IPS-15b (cell line): ENCODE results near the gene ZNF408.
"Not testable (repeated sequence)": the region's sequence is repeated elsewhere in the genome, so short reads cannot be mapped to it uniquely, and the experiment has no call there.

Source experiments
- H3K27me3 ChIP-seq: one replicate; pipeline ENCODE4 v1.6.1; 2013; ENCODE audit warnings: low read length; ENCODE audit not compliant: control insufficient read depth, insufficient read depth
- H3K36me3 ChIP-seq: one replicate; pipeline ENCODE4 v1.6.1; 2013; ENCODE audit warnings: low read length; ENCODE audit not compliant: control insufficient read depth, insufficient read depth
- H3K4me1 ChIP-seq: one replicate; pipeline ENCODE4 v1.6.1; 2013; ENCODE audit warnings: mild to moderate bottlenecking, low read length; ENCODE audit not compliant: control insufficient read depth, insufficient read depth
- H3K4me3 ChIP-seq: one replicate; pipeline ENCODE4 v1.5.1; 2013; ENCODE audit warnings: low read depth, low read length
- H3K9ac ChIP-seq: one replicate; pipeline ENCODE4 v1.6.1; 2013; ENCODE audit warnings: low read depth, mild to moderate bottlenecking, low read length
- H3K9me3 ChIP-seq: one replicate; pipeline ENCODE4 v1.6.1; 2013; ENCODE audit warnings: mild to moderate bottlenecking, low read length; ENCODE audit not compliant: control insufficient read depth, insufficient read depth

Gene ZNF408

DNA sequence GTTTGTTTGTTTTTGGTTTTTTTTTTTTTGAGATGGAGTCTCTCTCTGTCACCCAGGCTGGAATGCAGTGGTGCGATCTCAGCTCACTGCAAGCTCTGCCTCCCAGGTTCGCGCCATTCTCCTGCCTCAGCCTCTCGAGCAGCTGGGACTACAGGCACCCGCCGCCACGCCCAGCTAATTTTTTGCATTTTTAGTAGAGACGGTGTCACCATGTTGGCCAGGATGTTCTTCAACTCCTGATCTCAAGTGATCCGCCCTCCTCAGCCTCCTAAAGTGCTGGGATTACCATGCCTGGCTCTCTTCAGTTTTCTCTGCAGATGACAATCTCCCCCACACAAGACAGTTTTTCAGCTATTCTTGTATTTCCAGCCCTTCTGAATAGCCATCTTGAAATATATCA, 8.5 kb downstream of the ZNF408 start:
- peaks cover 18% of the 10 kb centered on the region for H3K36me3 ChIP-seq
- not testable (repeated sequence) for H3K27me3 ChIP-seq, H3K4me3 ChIP-seq, H3K9ac ChIP-seq, H3K4me1 ChIP-seq, H3K9me3 ChIP-seq

DNA sequence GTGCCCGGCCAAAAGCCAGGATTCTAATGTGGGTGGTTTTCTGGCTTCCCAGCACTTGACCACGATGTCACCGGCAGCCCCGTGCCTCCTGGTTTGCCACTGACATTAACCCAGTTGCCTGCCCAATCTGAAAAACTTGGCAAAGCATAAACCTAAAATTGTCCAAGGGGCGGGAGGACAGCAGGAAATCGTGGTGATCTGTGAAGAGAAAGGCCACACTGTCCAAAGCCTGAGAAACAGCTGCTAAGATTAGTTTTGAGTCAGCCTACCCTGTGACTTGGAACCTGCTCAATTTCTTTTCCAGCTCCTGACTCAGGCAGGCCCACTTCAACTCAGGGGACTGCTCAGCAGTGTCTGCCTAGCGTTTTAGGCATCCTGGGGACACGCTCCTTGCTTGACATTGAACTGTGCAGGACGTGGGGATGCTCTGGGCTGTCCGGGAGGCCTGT, 10.0 kb downstream of the ZNF408 start:
- Histone ChIP-seq H3K4me1 (no peaks in the 10 kb centered on the region), H3K36me3 (peaks cover 3% of the 10 kb centered on the region), H3K27me3 (no peaks in the 10 kb centered on the region), H3K4me3 (no peak overlapping the region), H3K9ac (no peak overlapping the region), H3K9me3 (no peaks in the 10 kb centered on the region)

DNA sequence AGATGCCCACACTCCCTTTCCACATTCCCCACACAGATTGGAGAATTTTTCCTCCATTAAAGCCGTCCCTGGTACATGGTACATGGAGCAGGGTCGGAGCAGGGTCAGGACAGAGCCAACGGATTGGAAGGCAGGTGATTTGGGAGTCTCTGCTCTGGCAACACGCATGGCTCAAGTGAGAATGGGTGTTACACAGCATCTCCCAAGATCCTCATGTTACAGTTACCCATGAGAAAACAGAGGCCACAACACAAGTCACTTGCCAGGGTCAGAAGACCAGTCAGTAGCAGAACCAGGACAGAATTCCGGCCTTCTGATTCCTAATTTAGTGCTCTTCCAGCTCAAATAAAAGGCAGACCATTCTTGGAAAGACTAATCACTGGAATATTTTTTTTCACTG, 10.5 kb downstream of the ZNF408 start:
- Histone ChIP-seq H3K9ac (no peak overlapping the region), H3K4me1 (no peaks in the 10 kb centered on the region), H3K4me3 (no peak overlapping the region), H3K9me3 (no peaks in the 10 kb centered on the region), H3K36me3 (no peaks in the 10 kb centered on the region), H3K27me3 (no peaks in the 10 kb centered on the region)

GRCh38 chr11:46712874-46713576, 12.2 kb downstream of the ZNF408 start:
- Histone ChIP-seq H3K4me1 (no peaks in the 10 kb centered on the region), H3K27me3 (no peaks in the 10 kb centered on the region), H3K4me3 (no peak overlapping the region), H3K9ac (no peak overlapping the region), H3K36me3 (no peaks in the 10 kb centered on the region), H3K9me3 (no peaks in the 10 kb centered on the region)

DNA sequence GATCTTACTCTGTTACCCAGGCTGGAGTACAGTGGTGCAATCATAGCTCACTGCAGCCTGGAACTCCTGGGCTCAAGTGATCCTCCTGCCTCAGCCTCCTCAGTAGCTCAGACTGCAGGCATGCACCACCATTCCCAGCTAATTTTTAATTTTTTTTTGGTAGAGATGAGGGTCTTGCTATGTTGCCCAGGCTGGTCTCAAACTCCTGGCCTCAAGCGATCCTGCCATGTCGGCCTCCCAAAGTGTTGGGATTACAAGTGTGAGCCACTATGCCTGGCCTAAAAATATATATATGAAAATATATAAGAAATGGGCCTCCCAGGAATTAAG, 17.0 kb downstream of the ZNF408 start:
- not testable (repeated sequence) for H3K9ac ChIP-seq, H3K4me1 ChIP-seq, H3K4me3 ChIP-seq, H3K9me3 ChIP-seq, H3K36me3 ChIP-seq, H3K27me3 ChIP-seq

DNA sequence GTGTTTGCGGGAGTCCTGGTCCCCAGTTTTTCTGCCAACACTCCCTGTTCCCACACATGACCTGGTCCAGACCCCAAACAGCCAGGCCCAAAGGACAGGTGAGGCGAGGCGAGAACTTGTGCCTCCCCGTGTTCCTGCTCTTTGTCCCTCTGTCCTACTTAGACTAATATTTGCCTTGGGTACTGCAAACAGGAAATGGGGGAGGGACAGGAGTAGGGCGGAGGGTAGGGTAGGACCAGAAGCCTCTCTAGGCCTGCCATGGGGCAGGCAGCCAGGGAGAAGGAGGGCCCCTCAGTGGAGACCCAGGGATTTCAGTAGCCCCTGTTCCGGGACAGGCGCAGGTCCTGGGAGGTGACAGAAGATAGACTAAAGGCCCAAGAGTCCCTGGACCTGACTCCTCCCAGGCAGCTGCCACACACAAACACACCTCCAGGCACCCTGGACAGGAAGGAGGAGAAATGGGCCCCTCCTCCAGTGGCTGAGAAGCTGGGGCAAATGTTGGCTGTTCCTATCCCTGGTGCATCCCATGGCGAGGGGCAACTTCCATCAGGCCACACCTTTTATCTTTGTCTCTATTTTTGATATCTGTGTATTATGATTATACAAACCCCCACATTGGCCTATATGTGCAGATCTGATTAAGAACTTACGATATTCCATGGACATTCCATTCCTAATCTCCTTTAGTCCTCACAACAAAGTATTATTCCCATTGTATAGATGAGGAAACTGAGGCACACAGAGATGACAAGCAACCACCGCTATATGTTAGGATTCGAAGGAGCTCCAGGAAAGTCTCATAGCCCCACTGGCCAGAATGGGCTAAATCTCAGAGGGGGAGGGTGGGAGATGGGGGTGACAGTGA, 17.6 kb downstream of the ZNF408 start:
- Histone ChIP-seq H3K27me3 (no peaks in the 10 kb centered on the region), H3K4me1 (no peaks in the 10 kb centered on the region), H3K4me3 (no peak overlapping the region), H3K9me3 (no peaks in the 10 kb centered on the region), H3K9ac (no peak overlapping the region), H3K36me3 (no peaks in the 10 kb centered on the region)

GRCh38 chr11:46719048-46719542, 18.3 kb downstream of the ZNF408 start, which contains the start of gene F2:
Gene F2 (plus strand): TSS chr11:46719213. CDS start chr11:46719236, 23 bp downstream.
- Histone ChIP-seq H3K4me3 (no peak within 1 kb of the TSS), H3K9ac (no peak within 1 kb of the TSS), H3K4me1 (no peaks in the 10 kb centered on the region), H3K9me3 (no peaks in the 10 kb centered on the region), H3K36me3 (no peaks in the 10 kb centered on the region), H3K27me3 (no peaks in the 10 kb centered on the region)

DNA sequence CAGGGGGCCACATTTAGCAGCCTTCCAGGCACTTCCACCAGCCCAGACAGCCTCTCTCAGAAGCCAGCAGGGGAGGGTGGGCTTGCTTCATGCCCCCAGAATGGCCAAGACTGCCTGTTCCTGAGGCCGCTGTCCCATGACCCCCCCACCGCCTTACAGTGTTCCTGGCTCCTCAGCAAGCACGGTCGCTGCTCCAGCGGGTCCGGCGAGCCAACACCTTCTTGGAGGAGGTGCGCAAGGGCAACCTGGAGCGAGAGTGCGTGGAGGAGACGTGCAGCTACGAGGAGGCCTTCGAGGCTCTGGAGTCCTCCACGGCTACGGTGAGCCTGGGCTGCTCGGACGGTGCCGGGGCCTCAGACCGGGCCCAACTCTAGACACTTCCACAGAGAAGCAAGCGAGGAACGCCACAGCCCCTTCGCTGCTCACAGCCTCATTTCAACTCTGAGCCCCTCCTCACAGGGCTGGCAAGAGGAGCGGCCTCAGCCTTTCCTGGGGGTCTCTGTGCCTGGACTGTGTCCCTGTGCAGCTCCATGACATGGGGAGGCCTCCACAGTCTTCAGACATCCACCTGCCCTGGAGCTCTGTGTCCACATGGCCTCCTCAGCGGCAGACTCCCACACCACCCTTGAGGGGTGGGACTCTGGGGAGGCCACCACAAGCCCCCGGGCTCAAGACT, 18.9 kb downstream of the ZNF408 start:
- H3K27me3 ChIP-seq = no peaks in the 10 kb centered on the region
- H3K9ac ChIP-seq = no peak overlapping the region
- peaks cover 3% of the 10 kb centered on the region for H3K4me1 ChIP-seq
- H3K4me3 ChIP-seq = no peak overlapping the region
- no peaks in the 10 kb centered on the region for H3K9me3 ChIP-seq
- no peaks in the 10 kb centered on the region for H3K36me3 ChIP-seq

DNA sequence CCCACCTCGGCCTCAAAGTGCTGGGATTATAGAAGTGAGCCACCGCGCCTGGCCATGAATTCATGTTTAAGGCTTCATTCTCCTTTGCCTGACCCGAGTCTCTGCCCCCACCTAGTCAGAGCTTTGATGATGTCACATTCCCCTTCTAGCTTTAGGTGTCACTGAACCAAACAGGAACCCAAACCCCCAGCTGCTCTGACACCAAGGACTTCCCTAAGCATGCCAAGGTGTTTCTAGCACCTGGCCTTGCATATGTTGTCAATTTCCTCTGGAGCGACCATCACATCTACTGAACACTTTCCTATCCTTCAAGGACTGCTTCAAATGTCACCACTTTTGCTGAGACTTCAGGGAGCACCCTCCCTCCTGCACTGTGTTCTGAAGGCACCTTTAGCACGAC, 20.5 kb downstream of the ZNF408 start:
- no peak overlapping the region for H3K9ac ChIP-seq
- H3K4me1 ChIP-seq = peaks cover 3% of the 10 kb centered on the region
- H3K36me3 ChIP-seq = no peaks in the 10 kb centered on the region
- no peaks in the 10 kb centered on the region for H3K9me3 ChIP-seq
- H3K4me3 ChIP-seq = no peak overlapping the region
- H3K27me3 ChIP-seq = no peaks in the 10 kb centered on the region

DNA sequence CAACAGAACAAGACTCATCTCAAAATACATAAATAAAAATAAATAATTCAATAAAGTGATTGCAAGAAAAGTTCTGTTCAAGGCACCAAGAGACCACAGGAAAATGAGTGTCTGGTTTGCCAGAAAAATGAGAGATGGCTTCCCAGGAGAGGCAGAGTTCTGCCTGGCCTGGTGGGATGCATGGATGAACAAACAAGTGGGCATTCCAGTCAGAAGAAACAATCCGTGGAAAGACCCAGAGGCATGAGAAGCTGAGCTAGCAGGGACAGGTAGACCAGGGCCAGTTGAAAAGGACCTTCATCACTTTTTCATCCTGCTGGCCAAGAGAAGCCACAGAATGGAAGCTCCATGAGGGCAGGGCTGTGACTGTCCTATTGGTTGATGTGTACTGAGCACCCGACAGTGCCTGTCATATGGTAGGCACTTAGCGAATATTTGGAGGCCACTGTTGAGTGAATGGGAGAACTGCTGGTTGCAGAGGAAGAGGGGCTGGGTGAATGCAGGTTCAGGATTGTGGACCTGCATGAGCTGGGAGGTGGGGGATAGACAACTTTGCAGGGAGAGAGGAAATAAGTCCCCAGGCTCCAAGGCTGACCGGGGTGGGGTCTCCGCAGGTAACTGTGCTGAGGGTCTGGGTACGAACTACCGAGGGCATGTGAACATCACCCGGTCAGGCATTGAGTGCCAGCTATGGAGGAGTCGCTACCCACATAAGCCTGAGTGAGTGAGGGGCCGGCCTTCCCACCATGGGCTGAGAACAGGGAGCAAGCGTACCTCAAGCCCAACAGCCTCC, 21.9 kb downstream of the ZNF408 start:
- Histone ChIP-seq H3K9ac (no peak overlapping the region), H3K4me1 (peaks cover 3% of the 10 kb centered on the region)

GRCh38 chr11:46723359-46723680, 22.5 kb downstream of the ZNF408 start:
- Histone ChIP-seq H3K36me3 (no peaks in the 10 kb centered on the region), H3K9ac (no peak overlapping the region), H3K4me1 (peaks cover 3% of the 10 kb centered on the region), H3K9me3 (no peaks in the 10 kb centered on the region), H3K4me3 (no peak overlapping the region), H3K27me3 (no peaks in the 10 kb centered on the region)

More for the DNA sequence above, 21.9 kb downstream of the ZNF408 start:
- Histone ChIP-seq H3K4me3 (no peak overlapping the region), H3K9me3 (no peaks in the 10 kb centered on the region), H3K27me3 (no peaks in the 10 kb centered on the region), H3K36me3 (no peaks in the 10 kb centered on the region)
